GM11168 (cell line): ENCODE data around the gene PPIF.
"Not testable (repeated sequence)": the region's sequence is repeated elsewhere in the genome, so short reads cannot be mapped to it uniquely, and the experiment has no call there.

Experiments
- in situ Hi-C: fragments of 300-500 bp; cut with MboI; formaldehyde crosslinking; loops from one replicate; pipeline ENCODE4 v1.12.0; 2022; ENCODE audit warnings: low sequenced_read_pairs; ENCODE audit not compliant: unreplicated experiment

The PPIF gene

DNA sequence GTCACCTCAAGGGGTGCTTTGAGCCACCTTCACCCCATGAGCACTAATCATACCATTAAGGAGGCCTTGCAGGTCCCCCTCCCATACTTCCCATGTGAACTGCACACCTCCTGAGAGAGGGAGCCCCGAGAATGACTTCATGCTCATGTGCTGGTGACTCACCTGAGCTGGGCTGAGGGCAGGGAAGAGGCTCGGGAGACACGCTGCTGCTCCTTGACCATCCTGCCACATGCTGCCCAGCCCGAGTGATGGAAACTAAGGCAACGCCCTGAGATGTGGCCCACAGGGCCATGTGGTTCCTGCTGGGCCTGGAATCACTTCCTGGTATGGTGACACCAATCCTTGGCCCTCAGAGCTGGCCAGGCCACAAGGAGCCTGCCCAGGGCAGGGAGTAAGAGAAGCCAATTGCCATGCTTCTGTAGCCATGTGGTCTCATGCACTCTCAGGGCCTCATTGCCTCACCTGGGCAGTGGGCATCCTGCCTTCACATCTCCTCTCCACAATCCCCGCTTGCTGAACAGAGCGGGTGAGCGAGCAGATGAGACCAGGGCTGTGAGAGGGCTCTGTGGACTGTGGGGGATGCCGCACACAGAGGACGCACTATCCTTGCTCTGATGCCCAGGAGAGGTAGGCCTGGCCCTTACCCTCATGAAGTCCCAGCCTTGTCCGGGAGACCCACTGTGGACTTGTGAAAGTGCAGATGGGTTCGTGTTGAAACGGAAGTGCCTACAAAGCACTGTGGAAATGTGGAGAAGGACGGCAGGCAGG is 18.3 kb upstream of the PPIF start:
- in situ Hi-C loops, result no loop called here

DNA sequence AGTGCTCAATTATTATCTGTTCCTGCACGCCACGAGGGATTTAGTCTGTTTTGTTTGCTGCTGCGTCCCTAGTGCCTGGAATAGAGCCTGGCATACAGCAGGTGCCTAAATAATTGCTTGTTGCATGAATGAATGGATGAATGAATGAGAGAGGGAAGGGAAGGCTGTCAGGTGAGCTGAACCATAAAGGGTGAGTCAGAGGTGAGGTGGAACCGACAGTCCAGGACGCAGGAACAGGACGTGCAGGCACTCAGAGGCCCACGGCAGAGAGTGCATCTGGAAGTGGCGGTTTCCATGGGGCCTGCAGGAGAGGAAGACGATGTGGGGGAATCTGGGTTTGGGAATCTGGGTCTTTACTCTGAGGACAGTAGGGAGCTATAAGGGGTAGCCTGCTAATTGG is 17.7 kb upstream of the PPIF start:
- in situ Hi-C loops, result no loop called here

GRCh38 chr10:79331226-79331625 is 16.0 kb upstream of the PPIF start:
- in situ Hi-C loops, result no loop called here

- in situ Hi-C loops, result no loop called here
Observed at GRCh38 chr10:79331709-79332108, 15.6 kb upstream of the PPIF start.

GRCh38 chr10:79332610-79333315 is 14.5 kb upstream of the PPIF start:
- in situ Hi-C loops, result not testable (repeated sequence)

- in situ Hi-C loops, result no loop called here
Observed at GRCh38 chr10:79333513-79333912, 13.8 kb upstream of the PPIF start.

DNA sequence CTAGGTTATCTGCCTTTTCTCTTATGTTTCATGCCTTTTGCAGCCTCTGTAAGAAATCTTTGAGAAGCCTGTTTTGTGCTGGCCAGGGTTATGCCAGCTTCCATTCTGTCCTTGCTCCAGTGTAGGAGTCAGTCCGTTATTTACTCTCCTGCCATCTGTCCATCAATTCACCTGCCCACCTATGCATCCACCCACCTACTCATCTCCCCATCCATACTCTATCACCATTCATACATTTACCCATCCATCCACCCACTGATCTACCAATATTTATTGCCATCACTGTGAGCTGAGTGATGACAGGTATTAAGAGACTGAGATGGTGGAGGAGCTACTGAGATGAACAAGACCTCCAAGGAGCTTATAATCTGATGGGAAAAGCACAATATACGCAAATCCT is 12.7 kb upstream of the PPIF start:
- in situ Hi-C loops, result no loop called here

- in situ Hi-C loops, result no loop called here
Observed at GRCh38 chr10:79335094-79335469, 12.2 kb upstream of the PPIF start.

GRCh38 chr10:79335470-79336235 is 11.6 kb upstream of the PPIF start:
- in situ Hi-C loops, result no loop called here

DNA sequence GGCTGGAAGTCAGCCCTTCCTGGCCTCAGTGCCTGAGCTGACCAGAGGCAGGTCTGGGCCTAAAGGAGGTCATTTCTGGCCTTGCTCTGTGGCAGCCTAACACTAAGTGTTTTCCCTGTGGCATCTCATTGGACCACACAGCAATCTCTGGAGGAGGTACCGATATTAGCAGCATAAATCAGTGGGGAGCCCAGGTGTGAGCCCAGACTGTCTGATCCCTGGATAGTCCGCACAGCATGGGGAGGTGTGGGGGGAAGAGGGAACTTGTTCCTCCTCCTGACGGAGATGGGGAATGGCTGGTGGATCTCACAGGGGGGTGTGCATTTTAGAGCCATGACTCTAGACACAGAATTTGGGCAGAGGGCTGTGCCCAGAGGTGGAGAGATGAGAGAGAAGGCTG is 11.0 kb upstream of the PPIF start:
- in situ Hi-C loops, result no loop called here

DNA sequence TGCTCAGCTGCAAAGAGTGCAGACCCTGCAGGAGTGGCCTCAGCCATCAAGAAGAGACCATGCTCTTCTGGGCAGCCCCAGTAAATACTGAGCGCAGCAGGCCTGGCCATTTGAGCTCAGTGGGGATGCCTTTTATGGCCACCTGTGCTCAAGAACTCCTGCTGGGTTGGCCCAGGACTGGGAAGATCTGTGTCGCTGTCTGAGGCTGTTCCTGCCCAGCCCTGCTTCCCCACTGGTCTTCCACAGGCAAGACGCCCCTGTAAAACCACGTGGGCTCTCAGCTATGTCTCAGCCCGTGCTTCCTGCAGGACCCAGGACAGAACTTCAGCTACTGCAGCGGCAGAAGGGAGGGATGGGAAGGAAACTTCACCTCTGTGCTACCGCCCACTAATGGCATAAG is 10.5 kb upstream of the PPIF start:
- in situ Hi-C loops, result no loop called here

- in situ Hi-C loops, result not testable (repeated sequence)
Observed at GRCh38 chr10:79337783-79338469, 9.3 kb upstream of the PPIF start.

- in situ Hi-C loops, result no loop called here
Observed at GRCh38 chr10:79339266-79339665, 8.0 kb upstream of the PPIF start.

DNA sequence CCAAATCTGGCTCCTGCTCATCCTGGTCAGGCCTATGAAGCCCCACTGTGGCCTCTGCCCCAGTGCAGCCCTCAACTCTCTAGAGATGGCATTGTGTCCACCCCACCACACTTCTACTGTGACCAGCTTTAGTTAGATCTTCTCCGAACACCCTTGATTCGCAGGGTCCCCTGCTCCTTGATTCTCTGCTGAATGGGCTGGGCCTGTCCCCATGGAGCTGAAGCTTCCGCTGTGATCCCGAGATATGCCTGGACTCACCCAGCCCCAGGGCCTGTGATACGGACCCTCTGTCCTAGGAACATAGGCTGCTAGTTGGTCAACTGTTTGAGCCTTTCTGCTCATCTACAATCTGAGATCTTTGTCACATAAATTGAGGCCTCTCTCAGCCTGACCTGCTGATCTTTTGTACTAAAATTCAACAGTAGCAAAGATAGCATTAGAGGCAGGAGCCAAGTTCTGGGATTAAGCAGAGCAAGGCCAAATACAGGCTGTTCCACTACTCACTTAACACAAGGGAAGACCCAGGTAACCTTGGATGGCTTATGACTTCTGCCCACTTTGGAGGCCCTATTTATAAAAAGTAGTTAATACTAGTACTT is 6.5 kb upstream of the PPIF start:
- in situ Hi-C loops, result no loop called here

DNA sequence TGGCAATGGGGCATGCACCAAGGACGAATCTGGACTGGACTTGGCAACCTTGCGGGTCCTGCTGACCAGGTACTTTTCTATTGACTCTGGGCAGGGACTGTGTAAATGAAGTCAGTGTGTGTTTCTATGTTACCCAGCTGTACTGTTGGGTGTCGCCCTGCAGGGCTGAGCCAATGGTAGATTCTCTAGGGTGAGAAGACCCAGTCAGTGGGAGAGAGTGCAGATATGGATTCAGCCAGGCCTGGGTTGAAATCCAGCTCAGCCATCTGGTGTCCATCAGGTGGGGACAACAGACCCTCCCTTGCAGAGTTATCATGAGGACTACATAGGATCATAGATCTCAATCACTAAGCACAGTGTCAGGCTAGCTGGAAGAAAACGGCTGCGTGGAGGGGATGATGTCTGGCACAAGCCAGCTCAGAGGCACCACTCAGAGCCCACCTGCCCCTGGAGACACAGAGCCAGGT is 4.9 kb upstream of the PPIF start:
- in situ Hi-C loops, result no loop called here

DNA sequence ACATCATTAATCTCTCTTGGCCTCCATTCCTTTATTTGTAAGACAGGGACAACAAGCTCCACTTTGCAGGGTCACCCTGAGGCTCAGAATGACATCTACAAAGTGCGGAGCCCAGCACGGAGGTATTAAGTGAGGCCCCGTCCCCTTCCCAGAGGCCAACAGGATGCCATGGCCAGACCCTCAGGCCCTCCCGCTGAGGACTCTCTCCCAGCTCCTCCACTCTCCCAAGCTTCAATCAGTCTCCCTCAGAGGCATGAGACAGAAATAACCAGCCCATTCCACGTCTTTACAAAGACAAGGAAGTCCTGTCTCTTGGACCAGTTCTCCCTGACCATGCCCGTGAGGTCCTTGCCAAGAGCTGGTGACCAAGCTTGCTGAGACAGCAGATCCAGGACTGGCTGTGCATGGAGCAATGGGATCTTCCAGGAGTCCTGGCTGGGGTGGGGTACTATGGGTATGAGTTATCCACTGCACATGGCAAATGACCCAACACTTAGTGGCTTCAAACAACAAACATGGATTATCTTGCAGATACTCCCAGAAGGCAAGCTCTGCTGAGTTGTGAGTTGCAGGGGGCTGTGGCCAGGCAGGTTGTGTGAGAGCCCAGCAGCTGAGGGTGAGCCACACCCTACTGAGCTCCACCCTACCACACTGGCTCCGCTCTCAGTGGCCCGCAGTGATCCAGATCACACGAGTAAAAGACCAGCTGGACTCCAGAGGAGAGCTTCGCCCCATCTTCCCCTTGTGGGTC is 4.3 kb upstream of the PPIF start:
- in situ Hi-C loops, result no loop called here

DNA sequence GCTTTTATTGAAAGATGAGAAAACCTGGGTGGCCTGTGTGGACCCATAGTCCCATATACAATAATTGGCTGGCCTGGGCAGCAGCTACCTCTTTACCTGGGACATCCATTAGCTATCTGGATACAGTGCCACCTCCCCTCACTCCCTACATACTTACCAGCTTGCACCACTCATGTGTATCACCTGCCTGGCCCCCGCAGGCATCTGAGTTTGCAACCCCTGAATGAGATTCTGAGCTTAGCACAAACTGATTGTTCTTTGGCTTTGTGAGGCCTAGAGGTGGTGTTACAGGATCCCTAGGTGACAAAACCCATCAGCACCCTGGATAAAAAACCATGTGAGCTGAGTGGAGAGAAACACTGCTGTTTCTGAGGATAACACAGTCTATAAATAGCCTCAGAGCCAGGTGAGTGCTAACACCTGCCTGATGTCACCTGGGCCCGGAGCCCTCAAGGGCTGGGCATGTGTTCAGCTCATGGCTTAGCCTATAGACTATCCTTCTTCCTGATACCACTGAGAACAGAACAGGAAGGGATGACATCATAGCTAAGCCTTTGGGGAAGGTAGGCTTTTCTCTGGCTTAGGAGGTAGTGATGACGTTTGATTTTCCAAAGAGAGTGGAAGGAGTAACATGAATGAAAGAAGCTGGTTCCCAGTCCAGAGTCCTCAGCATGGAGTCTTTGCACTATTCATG is 2.6 kb upstream of the PPIF start:
- in situ Hi-C loops, result no loop called here

DNA sequence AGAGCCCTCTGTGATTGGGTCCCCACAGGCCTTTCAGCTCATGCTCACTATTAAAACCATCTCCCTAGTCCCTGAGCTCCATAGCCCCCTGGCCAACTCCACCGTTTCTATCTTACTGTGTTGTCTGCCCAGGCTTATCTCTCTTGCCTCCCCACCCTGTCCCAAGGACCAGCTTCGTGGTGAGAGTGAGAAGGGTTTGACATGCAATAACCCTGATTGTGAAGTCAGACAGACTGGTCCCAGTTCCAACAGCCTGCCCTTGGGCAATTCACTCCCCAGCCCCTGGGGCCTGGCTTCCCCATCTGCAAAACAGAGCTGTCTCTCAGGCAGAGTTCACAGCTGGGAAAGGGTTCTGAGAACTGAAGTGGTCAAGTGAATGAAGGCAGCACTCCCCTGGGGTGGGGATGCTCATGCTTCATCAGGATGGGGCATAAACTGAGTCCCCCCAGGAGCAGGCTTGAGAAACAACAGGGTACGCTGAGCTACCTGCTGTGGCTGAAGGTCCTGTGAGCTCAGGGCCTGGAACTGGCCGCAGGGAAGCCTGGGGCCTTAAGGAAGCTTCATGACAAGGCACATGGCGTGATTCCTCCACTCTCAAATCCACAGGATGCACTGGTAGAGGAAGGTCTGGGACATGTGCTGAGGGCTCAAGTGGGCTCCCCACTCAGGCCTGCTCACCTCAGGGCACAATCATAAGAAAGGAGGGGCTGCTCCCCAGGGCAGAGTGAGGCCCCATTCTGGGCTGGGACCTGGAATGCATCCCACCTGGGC is 1.8 kb upstream of the PPIF start:
- in situ Hi-C loops, result no loop called here
